Measurements from ENCODE around the gene RFNG.
A peak's percentile ranks its signal among the peaks of the same experiment; 100 is the strongest.

The RFNG gene

GRCh38 chr17:82062076-82062983 is 10.7 kb upstream of the RFNG start:
- Histone ChIP-seq H3K27me3 (no peaks in the 10 kb centered on the region), H3K36me3 (peaks cover 64 to 73% (median 69%) of the 10 kb centered on the region in 11 experiments), H3K4me1 (peaks cover 27 to 64% (median 55%) of the 10 kb centered on the region in 10 experiments), H3K27ac (no peak overlapping the region), H3K4me2 (no peak overlapping the region), H3K4me3 (no peak overlapping the region), H3K9ac (peak overlapping the region in 5 of 11 experiments; percentile 2 to 97 (median 33); a peak in 5 of 22 replicates), H3K9me3 (replicated peaks in 1 of 11) (no peaks in the 10 kb centered on the region), H4K20me1 (peaks cover 0 to 78% (median 72%) of the 10 kb centered on the region in 11 experiments; a peak in 19 of 22 replicates)
- TF ChIP-seq Cebpa-rat (IDR thresholded peaks at IDR 0.05), result no peak

GRCh38 chr17:82061047-82061925 is 9.7 kb upstream of the RFNG start:
- Histone ChIP-seq H3K27me3 (no peaks in the 10 kb centered on the region), H3K9me3 (replicated peaks in 1 of 11) (no peaks in the 10 kb centered on the region), H3K27ac (no peak overlapping the region), H3K4me1 (peaks cover 21 to 62% (median 52%) of the 10 kb centered on the region in 10 experiments), H3K4me3 (no peak overlapping the region), H3K36me3 (peaks cover 75 to 84% (median 79%) of the 10 kb centered on the region in 11 experiments), H3K4me2 (no peak overlapping the region; a peak in 2 of 22 replicates), H3K9ac (0 out of 22 replicates have a peak overlapping the region, but pooled peaks of 3 of the 11 experiments have one; percentile 0 to 68 (median 47)), H4K20me1 (peaks cover 0 to 88% (median 82%) of the 10 kb centered on the region in 11 experiments; a peak in 19 of 22 replicates)
- no peak for TF ChIP-seq Cebpa-rat (IDR thresholded peaks at IDR 0.05)

- TF ChIP-seq Cebpa-rat (IDR thresholded peaks at IDR 0.05), result no peak
- peaks cover 81 to 90% (median 86%) of the 10 kb centered on the region in 11 experiments for H3K36me3 ChIP-seq
Observed at GRCh38 chr17:82060614-82061013, 9.0 kb upstream of the RFNG start.

GRCh38 chr17:82060001-82060380 is 8.4 kb upstream of the RFNG start:
- H3K9ac ChIP-seq, result peak overlapping the region in 10 of 11 experiments; percentile 5 to 68 (median 50); a peak in 14 of 22 replicates
- H3K4me2 ChIP-seq, result peak overlapping the region in 10 of 11 experiments; percentile 5 to 84 (median 56); a peak in 16 of 22 replicates
- no peak overlapping the region for H3K4me3 ChIP-seq
- no peaks in the 10 kb centered on the region for H3K27me3 ChIP-seq
- H3K36me3 ChIP-seq, result peaks cover 85 to 96% (median 91%) of the 10 kb centered on the region in 11 experiments
- peak overlapping the region in 3 of 11 experiments; percentile 11 to 35 (median 13); a peak in 3 of 22 replicates for H3K27ac ChIP-seq
- H3K4me1 ChIP-seq, result peaks cover 18 to 60% (median 47%) of the 10 kb centered on the region in 10 experiments
- TF ChIP-seq Cebpa-rat (IDR thresholded peaks at IDR 0.05), result no peak
- H4K20me1 ChIP-seq, result peaks cover 0 to 98% (median 95%) of the 10 kb centered on the region in 11 experiments; a peak in 19 of 22 replicates
- no peaks in the 10 kb centered on the region for H3K9me3 ChIP-seq (replicated peaks in 1 of 11)

More at GRCh38 chr17:82060614-82061013, 9.0 kb upstream of the RFNG start:
- Histone ChIP-seq H4K20me1 (peaks cover 0 to 95% (median 89%) of the 10 kb centered on the region in 11 experiments; a peak in 19 of 22 replicates), H3K4me3 (no peak overlapping the region), H3K4me1 (peaks cover 19 to 58% (median 49%) of the 10 kb centered on the region in 10 experiments), H3K27me3 (no peaks in the 10 kb centered on the region), H3K9ac (peak overlapping the region in 6 of 11 experiments; percentile 21 to 68 (median 60); a peak in 5 of 22 replicates), H3K9me3 (replicated peaks in 1 of 11) (no peaks in the 10 kb centered on the region), H3K4me2 (peak overlapping the region in 7 of 11 experiments; percentile 54 to 84 (median 63); a peak in 9 of 22 replicates), H3K27ac (no peak overlapping the region)

- no peaks in the 10 kb centered on the region for H3K9me3 ChIP-seq (replicated peaks in 1 of 11)
- peak overlapping the region in 10 of 11 experiments; percentile 14 to 68 (median 50); a peak in 16 of 22 replicates for H3K9ac ChIP-seq
- TF ChIP-seq Cebpa-rat (IDR thresholded peaks at IDR 0.05), result no peak
- peaks cover 12 to 58% (median 42%) of the 10 kb centered on the region in 10 experiments for H3K4me1 ChIP-seq
- peak overlapping the region in 10 of 11 experiments; percentile 5 to 84 (median 56); a peak in 17 of 22 replicates for H3K4me2 ChIP-seq
- peaks cover 90 to 98% (median 97%) of the 10 kb centered on the region in 11 experiments for H3K36me3 ChIP-seq
- H3K4me3 ChIP-seq, result peak overlapping the region in 1 of 10 experiments; percentile 7; a peak in 1 of 20 replicates
- no peaks in the 10 kb centered on the region for H3K27me3 ChIP-seq
- peak overlapping the region in 3 of 11 experiments; percentile 11 to 35 (median 29); a peak in 4 of 22 replicates for H3K27ac ChIP-seq
- H4K20me1 ChIP-seq, result peaks cover 0 to 98% (median 95%) of the 10 kb centered on the region in 11 experiments; a peak in 19 of 22 replicates
Observed at GRCh38 chr17:82059272-82060000, 7.8 kb upstream of the RFNG start.

- peaks cover 92 to 98% (median 97%) of the 10 kb centered on the region in 11 experiments for H3K36me3 ChIP-seq
- peak overlapping the region in 7 of 11 experiments; percentile 16 to 68 (median 55); a peak in 11 of 22 replicates for H3K9ac ChIP-seq
- H4K20me1 ChIP-seq, result peaks cover 0 to 98% (median 95%) of the 10 kb centered on the region in 11 experiments; a peak in 19 of 22 replicates
- TF ChIP-seq Cebpa-rat (IDR thresholded peaks at IDR 0.05), result no peak
- peak overlapping the region in 8 of 11 experiments; percentile 27 to 84 (median 60); a peak in 14 of 22 replicates for H3K4me2 ChIP-seq
- no peaks in the 10 kb centered on the region for H3K9me3 ChIP-seq (replicated peaks in 1 of 11)
- H3K27me3 ChIP-seq, result no peaks in the 10 kb centered on the region
- H3K27ac ChIP-seq, result 0 out of 22 replicates have a peak overlapping the region, but pooled peaks of 1 of the 11 experiments have one; percentile 8
- peak overlapping the region in 1 of 10 experiments; percentile 7; a peak in 1 of 20 replicates for H3K4me3 ChIP-seq
- peaks cover 9 to 55% (median 37%) of the 10 kb centered on the region in 10 experiments for H3K4me1 ChIP-seq
Observed at GRCh38 chr17:82058855-82059249, 7.2 kb upstream of the RFNG start.

- peak overlapping the region in 5 of 11 experiments; percentile 54 to 84 (median 73); a peak in 6 of 22 replicates for H3K4me2 ChIP-seq
- peaks cover 9 to 58% (median 38%) of the 10 kb centered on the region in 10 experiments for H3K4me1 ChIP-seq
- H3K9ac ChIP-seq, result peak overlapping the region in 2 of 11 experiments; percentile 55 to 68; a peak in 4 of 22 replicates
- no peak overlapping the region for H3K4me3 ChIP-seq
- no peak for TF ChIP-seq Cebpa-rat (IDR thresholded peaks at IDR 0.05)
- no peaks in the 10 kb centered on the region for H3K27me3 ChIP-seq
- H4K20me1 ChIP-seq, result peaks cover 0 to 98% (median 95%) of the 10 kb centered on the region in 11 experiments; a peak in 19 of 22 replicates
- H3K9me3 ChIP-seq (replicated peaks in 1 of 11), result no peaks in the 10 kb centered on the region
- H3K36me3 ChIP-seq, result peaks cover 90 to 98% (median 97%) of the 10 kb centered on the region in 11 experiments
- no peak overlapping the region for H3K27ac ChIP-seq
Observed at GRCh38 chr17:82058230-82058854, 6.7 kb upstream of the RFNG start.
